T-cell (primary cell): ENCODE measurements around the gene RNF13. TPM values are rescaled to one million over a fixed set of nuclear protein-coding genes. Genes with fewer than 3 reads are reported as not detected.
"Not testable (repeated sequence)": the region's sequence is repeated elsewhere in the genome, so short reads cannot be mapped to it uniquely, and the experiment has no call there.

ENCODE experiments used
- ATAC-seq, 4 experiments: fragments of 200-7000 bp in 3 of 4; fragments of 150-1000 bp in 1 of 4; cut with Tn5 transposase; replicated peaks in 1 of 4; 1 replicate in 3 of 4; 2 replicates in 1 of 4; pipeline ENCODE4 v1.10.0; 2021; ENCODE audit warnings: moderate library complexity in 3 of 4, mild to moderate bottlenecking in 2 of 4, moderate number of reproducible peaks in 1 of 4
- CTCF ChIA-PET, 2 donors: fragments of 300-600 bp; sonication (Branson Sonifier 250); formaldehyde crosslinking; loops; one replicate each; lab custom pipeline; 2022; ENCODE audit warnings: antibody characterized with exemption in 2 of 2; lab: Charles Lee
- POLR2A ChIA-PET, 2 donors: fragments of 300-600 bp; sonication (Branson Sonifier 250); formaldehyde crosslinking; loops; one replicate each; lab custom pipeline; 2022; ENCODE audit warnings: antibody characterized with exemption in 2 of 2; lab: Charles Lee
- DNase-seq, 35 experiments: peaks; one replicate each; pipeline versions ENCODE4 v3.0.0 to v3.0.0-alpha.2; 2013 to 2023
- H3K27ac ChIP-seq: one replicate; pipeline ENCODE4 v1.5.1; 2013; ENCODE audit warnings: low read length
- H3K27me3 ChIP-seq, 2 experiments: replicated peaks in 1 of 2; 1 replicate in 1 of 2; 2 replicates in 1 of 2; pipeline versions ENCODE4 v1.6.1 to v1.7.0; 2013; ENCODE audit warnings: low read length in 1 of 2, mixed read lengths in 1 of 2; ENCODE audit not compliant: control insufficient read depth in 2 of 2, insufficient read depth in 2 of 2; ENCODE audit errors: extremely low read depth in 1 of 2
- H3K36me3 ChIP-seq, 2 donors: 1 replicate in 1 of 2; 2 replicates in 1 of 2; pipeline versions ENCODE4 v1.6.1 to v1.7.0; 2013; ENCODE audit warnings: low read length in 1 of 2; ENCODE audit not compliant: control insufficient read depth in 2 of 2, insufficient read depth in 1 of 2; ENCODE audit errors: extremely low read depth in 1 of 2
- H3K4me1 ChIP-seq, 2 experiments: 1 replicate in 1 of 2; 2 replicates in 1 of 2; pipeline versions ENCODE4 v1.6.1 to v1.7.0; 2013; ENCODE audit warnings: low read length in 2 of 2, mixed read lengths in 1 of 2; ENCODE audit not compliant: insufficient read depth in 2 of 2, control insufficient read depth in 1 of 2; ENCODE audit errors: extremely low read depth in 1 of 2
- H3K4me3 ChIP-seq, 2 donors: 1 replicate in 1 of 2; 2 replicates in 1 of 2; pipeline versions ENCODE4 v1.5.1 to v1.7.0; 2013; ENCODE audit warnings: mild to moderate bottlenecking in 2 of 2, low read length in 1 of 2, moderate library complexity in 1 of 2; ENCODE audit not compliant: control insufficient read depth in 1 of 2; ENCODE audit errors: extremely low read depth in 1 of 2
- H3K9me3 ChIP-seq: 2 replicates; pipeline ENCODE4 v1.7.0; 2013
- H3K27ac Mint-ChIP-seq, 2 donors: one replicate each; pipeline ENCODE4 v1.8.0; 2020 to 2021; ENCODE audit warnings: mild to moderate bottlenecking in 2 of 2, mixed read lengths in 2 of 2
- H3K27me3 Mint-ChIP-seq, 2 donors: one replicate each; pipeline ENCODE4 v1.8.0; 2021 to 2022; ENCODE audit warnings: mixed read lengths in 2 of 2
- H3K36me3 Mint-ChIP-seq: one replicate; pipeline ENCODE4 v1.8.0; 2021; ENCODE audit warnings: mixed read lengths
- H3K4me1 Mint-ChIP-seq, 3 donors: one replicate each; pipeline ENCODE4 v1.8.0; 2020 to 2022; ENCODE audit warnings: mixed read lengths in 3 of 3, mild to moderate bottlenecking in 1 of 3
- H3K4me3 Mint-ChIP-seq, 3 donors: one replicate each; pipeline ENCODE4 v1.8.0; 2020 to 2022; ENCODE audit warnings: mild to moderate bottlenecking in 3 of 3, mixed read lengths in 3 of 3, moderate library complexity in 3 of 3
- H3K9me3 Mint-ChIP-seq, 3 donors: one replicate each; pipeline ENCODE4 v1.8.0; 2020 to 2022; ENCODE audit warnings: mixed read lengths in 3 of 3
- WGBS: methylation state at CpG from one replicate; pipeline ENCODE4 v1.1.5; 2013; ENCODE audit warnings: missing lambda C conversion rate; ENCODE audit not compliant: insufficient coverage; 5-methylcytosine and 5-hydroxymethylcytosine counted together
- total RNA-seq, 35 experiments: library from RNA in 6 of 35; stranded (reverse) in 6 of 35; fragments of 120-200 nt in 1 of 35; gene quantifications; one replicate each; pipeline versions ENCODE4 v1.2.1 to v1.2.4 and lab custom pipeline; 2013 to 2026

Gene RNF13
- total RNA-seq, 5 donors from 2014 or later (not counting 1 experiment from before 2014, with no cell fraction given): 45.0 to 55.8 (median 54.8) TPM

- no peak overlapping the region for H3K4me3 ChIP-seq
- ChIA-PET CTCF (interaction anchor here in 1 of 2 donors (0.7 to 1.3 kb wide), 2 partner anchors 12 to 550 kb away, joined by 3 read pairs; no protein-coding TSS in a partner anchor), POLR2A (interaction anchor here in 1 of 2 donors (0.6 kb wide), 2 partner anchors 157 to 209 kb away, joined by 3 to 5 read pairs; no protein-coding TSS in a partner anchor)
- DNase-seq (no peak), ATAC-seq (no peak)
- Mint-ChIP-seq H3K9me3 (peaks cover 5 to 11% (median 7%) of the 10 kb centered on the region in 3 donors), H3K36me3 (peaks cover 49% of the 10 kb centered on the region), H3K27ac (no peak overlapping the region), H3K4me1 (peaks cover 28 to 32% (median 29%) of the 10 kb centered on the region in 3 donors), H3K4me3 (no peak overlapping the region), H3K27me3 (no peaks in the 10 kb centered on the region)
- no peaks in the 10 kb centered on the region for H3K27me3 ChIP-seq
- peaks cover 0 to 6% of the 10 kb centered on the region in 2 donors for H3K36me3 ChIP-seq
- no peaks in the 10 kb centered on the region for H3K4me1 ChIP-seq
- no peak overlapping the region for H3K27ac ChIP-seq
- H3K9me3 ChIP-seq: no peaks in the 10 kb centered on the region
- WGBS: no CpG with 5 or more reads among the region's 1 CpG
These were observed 70.1 kb downstream of the RNF13 start for GRCh38 chr3:149883134-149883533.

GRCh38 chr3:149883860-149884259 lies 70.8 kb downstream of the RNF13 start:
- Mint-ChIP-seq H3K4me1 (peaks cover 26 to 31% (median 29%) of the 10 kb centered on the region in 3 donors), H3K36me3 (peaks cover 53% of the 10 kb centered on the region), H3K9me3 (peaks cover 5 to 11% (median 7%) of the 10 kb centered on the region in 3 donors)
- H3K4me1 ChIP-seq, H3K27me3 ChIP-seq, H3K4me3 Mint-ChIP-seq, H3K27ac Mint-ChIP-seq, ATAC-seq, H3K4me3 ChIP-seq, CTCF ChIA-PET, DNase-seq, H3K9me3 ChIP-seq, H3K27ac ChIP-seq, H3K36me3 ChIP-seq, H3K27me3 Mint-ChIP-seq: not testable (repeated sequence)
- POLR2A ChIA-PET: interaction anchor here in 1 of 2 donors (0.6 kb wide), 1 partner anchor 158 kb away, joined by 5 read pairs; no protein-coding TSS in a partner anchor
- 97% methylated on average over 5 of the region's 5 CpGs for WGBS

GRCh38 chr3:149884848-149885247 lies 71.8 kb downstream of the RNF13 start:
- DNase-seq, CTCF ChIA-PET, H3K4me1 ChIP-seq: not testable (repeated sequence)

GRCh38 chr3:149886957-149887356 lies 73.9 kb downstream of the RNF13 start:
- no peak overlapping the region for H3K4me3 ChIP-seq
- ATAC-seq: no peak
- H3K27ac Mint-ChIP-seq: no peak overlapping the region
- no peaks in the 10 kb centered on the region for H3K27me3 ChIP-seq
- peaks cover 57% of the 10 kb centered on the region for H3K36me3 Mint-ChIP-seq
- H3K4me3 Mint-ChIP-seq: no peak overlapping the region
- DNase-seq: no peak
- peaks cover 5 to 11% (median 7%) of the 10 kb centered on the region in 3 donors for H3K9me3 Mint-ChIP-seq
- H3K4me1 Mint-ChIP-seq: peaks cover 38 to 40% (median 38%) of the 10 kb centered on the region in 3 donors
- peaks cover 0 to 8% of the 10 kb centered on the region in 2 donors for H3K36me3 ChIP-seq
- H3K27me3 Mint-ChIP-seq: no peaks in the 10 kb centered on the region
- POLR2A ChIA-PET: no interaction called here
- no peaks in the 10 kb centered on the region for H3K4me1 ChIP-seq
- 94% methylated on average over 7 of the region's 9 CpGs for WGBS
- H3K9me3 ChIP-seq: no peaks in the 10 kb centered on the region
- CTCF ChIA-PET: no interaction called here
- no peak overlapping the region for H3K27ac ChIP-seq

More at GRCh38 chr3:149884848-149885247, 71.8 kb downstream of the RNF13 start:
- POLR2A ChIA-PET: interaction anchor here in 1 of 2 donors (0.6 kb wide), 1 partner anchor 57 kb away, joined by 5 read pairs; no protein-coding TSS in a partner anchor
- Mint-ChIP-seq H3K9me3 (peaks cover 5 to 11% (median 7%) of the 10 kb centered on the region in 3 donors), H3K4me1 (peaks cover 26 to 29% (median 27%) of the 10 kb centered on the region in 3 donors), H3K36me3 (peaks cover 58% of the 10 kb centered on the region)
- not testable (repeated sequence) for H3K27ac Mint-ChIP-seq, H3K27ac ChIP-seq, H3K4me3 ChIP-seq, H3K27me3 ChIP-seq, ATAC-seq, H3K36me3 ChIP-seq, H3K27me3 Mint-ChIP-seq, H3K4me3 Mint-ChIP-seq, H3K9me3 ChIP-seq

- no peaks in the 10 kb centered on the region for H3K27me3 Mint-ChIP-seq
- no peak overlapping the region for H3K27ac ChIP-seq
- H3K27me3 ChIP-seq: no peaks in the 10 kb centered on the region
- no peaks in the 10 kb centered on the region for H3K9me3 Mint-ChIP-seq
- no peak overlapping the region for H3K27ac Mint-ChIP-seq
- H3K4me1 Mint-ChIP-seq: peaks cover 17 to 21% (median 20%) of the 10 kb centered on the region in 3 donors
- peaks cover 0 to 11% of the 10 kb centered on the region in 2 donors for H3K36me3 ChIP-seq
- ATAC-seq (no peak), DNase-seq (no peak)
- no peak overlapping the region for H3K4me3 ChIP-seq
- H3K4me3 Mint-ChIP-seq: no peak overlapping the region
- ChIA-PET POLR2A (no interaction called here), CTCF (no interaction called here)
- no peaks in the 10 kb centered on the region for H3K9me3 ChIP-seq
- peaks cover 34% of the 10 kb centered on the region for H3K36me3 Mint-ChIP-seq
- no peaks in the 10 kb centered on the region for H3K4me1 ChIP-seq
These were observed 78.6 kb downstream of the RNF13 start for GRCh38 chr3:149891621-149892020.

- Mint-ChIP-seq H3K36me3 (peaks cover 32% of the 10 kb centered on the region), H3K4me1 (peaks cover 16 to 17% (median 17%) of the 10 kb centered on the region in 3 donors), H3K9me3 (no peaks in the 10 kb centered on the region), H3K4me3 (no peak overlapping the region), H3K27ac (no peak overlapping the region), H3K27me3 (no peaks in the 10 kb centered on the region)
- Histone ChIP-seq H3K27ac (no peak overlapping the region), H3K9me3 (no peaks in the 10 kb centered on the region), H3K4me1 (no peaks in the 10 kb centered on the region), H3K27me3 (no peaks in the 10 kb centered on the region), H3K4me3 (no peak overlapping the region), H3K36me3 (peaks cover 0 to 9% of the 10 kb centered on the region in 2 donors)
- no peak for DNase-seq
- ChIA-PET CTCF (no interaction called here), POLR2A (no interaction called here)
- WGBS: 97% methylated on average over 6 of the region's 10 CpGs
- ATAC-seq: no peak
These were observed 79.4 kb downstream of the RNF13 start for GRCh38 chr3:149892371-149892770.
